NCI-H460 (cell line): ENCODE data around the gene CD70. TPM values are rescaled to one million over a fixed set of nuclear protein-coding genes. Genes with fewer than 3 reads are reported as not detected.
"Not testable (repeated sequence)": the region's sequence is repeated elsewhere in the genome, so short reads cannot be mapped to it uniquely, and the experiment has no call there.

Experiments
- DNase-seq: peaks from one replicate; pipeline ENCODE4 v3.0.0-alpha.2; 2016; ENCODE audit warnings: low read depth; ENCODE audit errors: extremely low read depth
- polyA plus RNA-seq: library from polyadenylated mRNA; depleted of rRNA; stranded (reverse); fragments of >200 nt; gene quantifications from 2 replicates; pipeline ENCODE4 v1.2.3, GENCODE V29; 2014; cell fraction: nucleus; rRNA removed
- total RNA-seq: library from RNA; depleted of rRNA; stranded (reverse); fragments of >200 nt; shearing (Covaris generic); gene quantifications from 2 replicates; pipeline ENCODE4 v1.2.3, GENCODE V29; 2014; rRNA removed

CD70 gene, protein sequence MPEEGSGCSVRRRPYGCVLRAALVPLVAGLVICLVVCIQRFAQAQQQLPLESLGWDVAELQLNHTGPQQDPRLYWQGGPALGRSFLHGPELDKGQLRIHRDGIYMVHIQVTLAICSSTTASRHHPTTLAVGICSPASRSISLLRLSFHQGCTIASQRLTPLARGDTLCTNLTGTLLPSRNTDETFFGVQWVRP
- 136 and 144 TPM in 2 replicates for total RNA-seq
- 233 and 297 TPM in 2 replicates for polyA plus RNA-seq

DNA sequence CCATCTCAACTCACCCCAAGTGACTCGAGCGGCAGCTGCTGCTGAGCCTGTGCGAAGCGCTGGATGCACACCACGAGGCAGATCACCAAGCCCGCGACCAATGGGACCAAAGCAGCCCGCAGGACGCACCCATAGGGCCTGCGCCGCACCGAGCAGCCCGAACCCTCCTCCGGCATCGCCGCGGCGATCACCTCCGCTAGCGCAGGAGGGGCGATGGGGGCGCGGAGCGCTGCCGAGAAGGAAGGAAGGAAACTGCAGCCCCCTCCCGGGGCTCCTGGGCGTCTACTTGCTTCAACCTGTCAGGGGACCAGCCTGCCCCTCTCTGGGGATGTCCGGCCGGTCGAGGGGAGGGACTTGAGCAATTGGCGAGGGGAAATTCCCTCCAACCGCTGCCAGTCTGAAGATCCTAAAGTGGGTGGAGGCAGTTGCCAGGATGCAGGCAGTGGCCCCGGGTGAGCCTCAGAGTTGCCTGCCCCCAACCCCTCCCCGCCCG lies at the start of gene CD70:
Gene CD70 (minus strand): TSS at position 324 of the 493 bp plus-strand sequence. CDS start 148 bp downstream, at position 176.
- peak; percentile 54 for DNase-seq

DNA sequence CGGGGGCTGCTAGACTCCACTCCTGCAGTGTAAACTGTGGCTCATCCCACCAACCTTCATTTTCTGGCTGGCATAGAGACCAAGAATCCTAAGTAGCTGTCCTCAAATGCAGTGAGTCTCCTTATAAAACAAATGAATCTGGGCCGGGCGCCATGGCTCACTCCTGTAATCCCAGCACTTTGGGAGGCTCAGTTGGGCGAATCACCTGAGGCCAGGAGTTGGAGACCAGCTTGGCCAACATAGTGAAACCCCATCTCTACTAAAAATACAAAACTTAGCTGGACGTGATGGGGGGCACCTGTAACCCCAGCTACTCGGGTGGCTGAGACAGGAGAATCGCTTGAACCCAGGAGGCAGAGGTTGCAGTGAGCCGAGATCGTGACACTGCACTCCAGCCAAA lies 49.4 kb upstream of the CD70 start:
- DNase-seq = not testable (repeated sequence)

DNA sequence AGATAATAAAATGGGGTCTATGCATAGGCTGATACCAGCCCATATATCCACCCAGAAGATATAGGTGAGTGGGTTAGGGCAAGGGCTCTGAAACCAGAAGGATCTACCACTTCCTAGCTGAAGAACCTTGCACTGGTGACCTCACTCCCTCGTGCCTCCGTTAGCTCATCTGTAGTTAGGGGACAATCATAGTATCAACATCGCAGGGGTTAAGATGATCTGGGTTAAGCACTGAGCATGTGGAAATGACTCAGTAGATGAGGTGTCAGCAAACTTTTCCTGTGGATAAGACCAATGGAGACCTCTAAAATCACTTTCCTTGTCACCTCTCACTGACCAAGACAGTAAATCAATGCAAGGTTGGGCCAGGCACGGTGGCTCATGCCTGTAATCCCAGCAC lies 48.5 kb upstream of the CD70 start:
- no peak for DNase-seq

DNA sequence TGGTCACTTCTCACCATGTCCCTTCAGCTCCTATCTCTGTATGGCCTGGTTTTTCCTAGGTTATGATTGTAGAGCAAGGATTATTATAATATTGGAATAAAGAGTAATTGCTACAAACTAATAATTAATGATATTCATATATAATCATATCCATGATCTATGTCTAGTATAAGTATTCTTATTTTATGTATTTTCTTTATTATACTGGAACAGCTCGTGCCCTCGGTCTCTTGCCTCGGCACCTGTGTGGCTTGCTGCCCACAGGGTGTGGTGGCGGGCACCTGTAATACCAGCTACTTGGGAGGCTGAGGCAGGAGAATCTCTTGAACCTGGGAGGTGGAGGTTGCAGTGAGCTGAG lies 42.5 kb upstream of the CD70 start:
- not testable (repeated sequence) for DNase-seq

DNA sequence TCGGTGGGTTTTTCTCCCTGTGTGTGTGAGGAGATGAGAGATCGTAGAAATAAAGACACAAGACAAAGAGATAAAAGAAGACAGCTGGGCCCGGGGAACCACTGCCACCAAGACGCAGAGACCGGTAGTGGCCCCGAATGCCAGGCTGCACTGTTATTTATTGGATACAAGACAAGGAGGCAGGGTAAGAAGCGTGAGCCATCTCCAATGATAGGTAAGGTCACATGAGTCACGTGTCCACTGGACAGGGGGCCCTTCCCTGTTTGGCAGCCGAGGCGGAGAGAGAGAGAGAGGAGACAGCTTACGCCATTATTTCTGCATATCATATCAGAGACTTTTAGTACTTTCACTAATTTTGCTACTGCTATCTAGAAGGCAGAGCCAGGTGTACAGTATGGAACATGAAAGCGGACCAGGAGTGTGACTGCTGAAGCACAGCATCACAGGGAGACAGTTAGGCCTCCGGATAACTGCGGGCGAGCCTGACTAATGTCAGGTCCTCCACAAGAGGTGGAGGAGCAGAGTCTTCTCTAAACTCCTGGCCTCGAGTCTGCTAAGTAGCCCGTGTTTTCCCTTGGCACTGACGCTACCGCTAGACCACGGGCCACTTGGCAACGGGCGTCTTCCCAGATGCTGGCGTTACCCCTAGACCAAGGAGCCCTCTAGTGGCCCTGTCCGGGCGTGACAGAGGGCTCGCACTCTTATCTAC lies 42.0 kb upstream of the CD70 start:
- peak; percentile 73 for DNase-seq

DNA sequence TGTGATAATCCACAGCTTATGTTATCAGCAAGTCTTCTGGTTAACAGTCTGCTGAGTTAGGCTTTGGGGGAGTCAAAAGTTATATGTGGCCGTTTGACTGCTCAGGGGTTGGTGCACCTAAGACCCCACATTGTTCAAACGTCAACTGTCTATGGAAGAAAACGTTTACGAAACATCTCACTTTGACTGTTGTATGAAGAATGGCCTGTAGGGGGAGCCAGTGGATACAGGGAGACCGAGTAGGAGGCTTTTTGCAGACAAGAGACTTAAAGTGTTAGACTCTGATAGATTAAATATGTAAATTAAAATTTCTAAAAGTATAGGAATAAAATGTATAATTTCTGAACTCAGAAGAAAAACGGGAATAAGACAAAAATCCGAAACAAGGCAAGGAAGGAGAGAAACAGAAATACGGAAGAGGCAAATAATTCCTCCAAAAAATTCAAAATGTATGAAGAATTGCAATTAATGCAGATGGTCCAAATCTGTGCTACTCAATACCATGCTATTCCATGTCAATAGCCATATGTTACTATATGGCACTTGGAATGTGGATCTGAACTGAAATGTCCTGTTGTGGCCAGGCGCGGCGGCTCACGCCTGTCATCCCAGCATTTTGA lies 41.2 kb upstream of the CD70 start:
- peak; percentile 75 for DNase-seq

DNA sequence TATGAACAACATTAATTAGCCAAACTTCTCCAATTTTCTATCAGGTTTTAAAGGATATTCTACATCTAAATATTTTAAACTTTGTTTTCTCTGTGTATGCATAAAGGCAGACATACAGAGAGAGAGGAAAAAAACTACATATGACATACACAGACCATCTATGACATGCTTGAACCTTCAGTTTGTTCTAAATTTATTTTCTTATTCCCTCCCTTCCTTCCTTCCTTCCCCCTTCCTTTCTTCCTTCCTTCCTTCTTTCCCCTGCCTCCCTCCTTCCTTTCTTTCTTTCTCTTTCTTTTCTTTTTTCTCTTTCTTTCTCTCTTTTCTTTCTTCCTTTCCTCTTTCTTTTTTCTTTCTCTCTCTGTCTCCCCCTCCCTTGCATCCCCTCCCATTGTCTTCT lies 35.8 kb upstream of the CD70 start:
- no peak for DNase-seq

DNA sequence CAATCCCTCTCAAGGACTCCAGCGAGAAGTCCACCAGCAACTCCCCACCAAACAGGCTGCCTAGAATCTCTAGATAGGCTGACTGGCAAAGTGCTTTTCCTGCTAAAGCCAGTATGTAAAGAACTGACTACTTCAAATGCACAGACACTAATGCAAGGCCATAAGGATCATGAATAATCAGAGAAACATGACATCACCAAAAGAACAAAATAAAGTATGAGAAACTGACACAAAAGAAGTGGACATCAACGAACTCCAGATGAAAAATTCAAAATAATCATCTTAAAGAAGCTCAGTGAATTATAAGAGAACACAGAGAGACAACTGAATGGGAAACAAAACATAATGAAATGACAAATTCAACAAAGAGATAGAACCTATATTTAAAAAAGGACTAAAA lies 26.4 kb upstream of the CD70 start:
- DNase-seq = no peak

DNA sequence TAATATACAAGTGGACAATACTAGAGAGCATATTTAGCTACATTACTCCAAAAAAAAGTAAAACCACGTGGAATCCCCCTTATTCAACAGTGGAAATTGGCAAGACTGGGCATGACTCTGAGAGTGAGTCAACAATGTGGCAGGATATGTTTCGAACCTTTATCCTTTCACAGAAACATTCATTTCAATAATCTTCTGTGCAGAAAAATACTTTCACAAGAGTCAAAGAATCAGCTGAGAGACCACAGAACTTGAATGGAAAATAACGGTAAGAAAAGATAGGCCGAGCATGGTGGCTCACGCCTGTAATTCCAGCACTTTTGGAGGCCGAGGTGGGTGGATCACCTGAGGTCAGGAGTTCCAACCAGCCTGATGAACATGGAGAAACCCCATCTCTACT lies 25.1 kb upstream of the CD70 start:
- DNase-seq = no peak

DNA sequence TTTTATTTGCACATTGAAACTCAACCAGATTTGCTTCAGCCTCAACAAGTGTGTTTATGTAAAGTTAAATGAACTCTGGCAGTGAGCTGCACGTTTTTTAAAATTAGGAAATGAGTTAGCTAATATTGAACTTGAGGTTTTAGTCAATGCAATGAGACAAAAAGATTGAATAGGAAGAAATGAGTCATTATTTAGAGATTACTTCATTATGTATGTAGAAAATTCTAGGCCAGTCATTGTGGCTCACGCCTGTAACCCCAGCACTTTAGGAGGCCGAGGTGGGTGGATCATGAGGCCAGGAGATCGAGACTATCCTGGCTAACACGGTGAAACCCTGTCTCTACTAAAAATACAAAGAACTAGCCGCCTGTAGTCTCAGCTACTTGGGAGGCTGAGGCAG lies 22.8 kb upstream of the CD70 start:
- DNase-seq = no peak

DNA sequence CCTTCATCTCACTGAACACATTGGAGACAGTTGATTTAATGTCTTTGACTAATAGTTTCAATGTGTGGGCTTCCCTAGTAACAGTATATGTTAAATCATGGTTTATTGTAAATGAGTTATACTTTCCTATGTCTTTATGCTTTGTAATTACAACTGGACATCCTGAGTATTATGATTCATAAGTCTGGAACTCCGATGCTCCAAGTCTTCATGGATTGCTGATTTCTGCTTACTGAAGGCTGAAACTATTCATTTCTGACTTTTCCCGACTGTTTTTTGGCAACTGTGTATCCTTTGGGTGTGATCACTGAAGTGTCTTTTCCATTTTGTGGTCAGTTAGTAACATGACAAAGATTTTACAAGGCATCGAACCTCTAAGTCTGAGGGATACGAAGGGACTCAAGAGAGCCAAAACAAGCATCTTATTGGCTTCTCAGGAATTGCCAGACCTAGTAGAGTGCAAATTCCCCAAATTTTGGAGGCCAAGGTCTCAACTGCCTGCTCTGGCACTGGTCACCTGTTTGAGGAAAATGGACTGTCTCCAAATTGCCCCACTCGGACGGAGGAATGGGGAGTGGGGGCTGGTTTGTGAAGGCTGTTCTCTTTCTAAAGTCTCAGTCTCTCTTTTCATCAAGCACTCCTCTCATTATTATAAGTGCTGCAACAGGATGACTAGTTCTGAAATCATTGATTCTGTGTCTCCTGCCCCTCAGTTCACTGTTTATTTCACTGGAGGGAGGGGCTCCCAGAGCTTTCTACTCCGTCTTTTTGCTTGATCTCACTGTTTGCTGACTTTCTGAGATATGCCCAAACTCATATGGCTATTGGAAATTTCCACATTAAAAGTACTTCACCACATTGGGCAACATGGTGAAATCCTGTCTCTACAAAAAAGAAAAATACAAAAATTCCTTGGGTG lies 20.2 kb upstream of the CD70 start:
- no peak for DNase-seq

DNA sequence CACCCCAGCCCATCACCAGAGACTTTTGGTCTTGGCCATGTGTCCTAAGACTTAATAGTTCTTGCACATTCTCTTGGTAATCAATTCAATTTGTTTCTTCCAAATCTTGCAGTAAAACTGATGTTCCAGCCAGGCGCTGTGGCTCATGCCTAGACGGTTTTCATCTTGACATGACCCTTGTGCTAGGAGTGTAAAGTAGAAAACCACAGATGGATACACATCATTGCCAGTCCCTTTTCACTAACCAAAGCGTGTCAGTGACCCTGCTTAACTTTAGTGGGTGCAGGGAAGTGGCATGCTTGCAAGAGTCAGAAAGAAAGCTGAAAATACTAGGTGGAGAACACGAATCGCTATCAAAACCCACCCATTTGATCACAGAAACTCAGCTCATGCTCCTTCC lies 18.0 kb upstream of the CD70 start:
- no peak for DNase-seq

DNA sequence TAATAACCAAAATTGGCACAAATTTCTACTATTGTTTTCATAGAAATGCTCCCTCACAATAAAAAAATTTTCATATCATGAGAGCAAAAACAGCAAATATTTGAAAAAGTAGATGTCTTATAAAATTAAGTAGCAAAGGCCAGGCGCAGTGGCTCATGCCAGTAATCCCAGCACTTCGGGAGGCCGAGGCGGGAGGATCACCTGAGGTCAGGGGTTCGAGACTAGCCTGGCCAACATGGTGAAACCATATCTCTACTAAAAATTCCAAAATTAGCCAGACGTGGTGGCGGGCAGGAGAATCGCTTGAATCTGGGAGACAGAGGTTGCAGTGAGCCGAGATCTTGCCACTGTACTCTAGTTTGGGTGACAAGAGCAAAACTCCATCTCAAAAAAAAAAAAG lies 17.2 kb upstream of the CD70 start:
- not testable (repeated sequence) for DNase-seq

DNA sequence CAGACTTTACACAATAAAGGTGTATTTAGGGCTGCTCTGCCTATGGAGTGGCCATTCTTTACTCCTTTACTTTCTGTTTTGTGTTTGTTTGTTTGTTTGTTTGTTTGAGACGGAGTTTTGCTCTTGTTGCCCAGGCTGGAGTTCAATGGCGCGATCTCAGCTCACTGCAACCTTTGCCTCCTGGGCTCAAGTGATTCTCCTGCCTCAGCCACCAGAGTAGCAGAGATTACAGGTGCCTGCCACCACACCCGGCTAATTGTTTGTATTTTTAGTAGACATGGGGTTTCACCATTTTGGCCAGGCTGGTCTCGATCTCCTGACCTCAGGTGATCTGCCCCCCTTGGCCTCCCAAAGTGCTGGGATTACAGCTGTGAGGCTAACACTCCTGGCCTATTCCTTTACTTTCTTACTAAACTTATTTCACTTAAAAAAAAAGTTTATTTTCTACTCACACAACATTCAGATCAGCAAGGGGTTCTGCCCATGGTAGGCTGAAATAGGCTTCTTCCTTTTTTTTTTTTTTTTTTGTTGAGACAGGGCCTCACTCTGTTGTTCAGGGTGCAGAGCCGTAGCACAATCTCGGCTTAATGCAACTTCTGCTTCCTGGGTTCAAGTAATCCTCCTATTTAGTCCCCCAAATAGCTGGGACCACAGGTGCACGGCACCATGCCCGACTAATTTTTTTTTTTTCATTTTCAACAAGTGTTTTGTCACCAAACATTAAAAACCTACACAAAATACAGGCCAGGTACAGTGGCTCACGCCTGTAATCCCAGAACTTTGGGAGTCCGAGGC lies 15.5 kb upstream of the CD70 start:
- DNase-seq = not testable (repeated sequence)

DNA sequence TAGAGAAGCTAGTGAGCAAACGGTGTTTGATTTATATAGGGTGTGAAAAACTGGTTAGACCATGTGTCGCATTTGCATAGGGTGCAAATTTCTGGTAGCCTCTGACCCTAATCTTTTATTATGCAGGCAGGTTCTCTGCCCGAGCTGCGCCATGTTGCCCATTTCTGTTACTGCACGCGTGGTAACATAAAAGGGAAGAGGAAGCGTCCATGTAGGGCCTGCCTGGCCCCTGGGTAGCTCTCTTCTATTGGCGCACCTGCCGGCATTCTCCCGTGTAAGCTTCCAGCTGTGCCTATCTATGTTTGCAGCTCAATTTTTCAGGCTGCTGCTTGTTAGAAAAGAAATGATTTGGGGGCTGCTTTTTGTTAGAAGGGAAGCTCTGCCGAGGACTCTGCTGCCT lies 14.0 kb upstream of the CD70 start:
- DNase-seq = no peak

DNA sequence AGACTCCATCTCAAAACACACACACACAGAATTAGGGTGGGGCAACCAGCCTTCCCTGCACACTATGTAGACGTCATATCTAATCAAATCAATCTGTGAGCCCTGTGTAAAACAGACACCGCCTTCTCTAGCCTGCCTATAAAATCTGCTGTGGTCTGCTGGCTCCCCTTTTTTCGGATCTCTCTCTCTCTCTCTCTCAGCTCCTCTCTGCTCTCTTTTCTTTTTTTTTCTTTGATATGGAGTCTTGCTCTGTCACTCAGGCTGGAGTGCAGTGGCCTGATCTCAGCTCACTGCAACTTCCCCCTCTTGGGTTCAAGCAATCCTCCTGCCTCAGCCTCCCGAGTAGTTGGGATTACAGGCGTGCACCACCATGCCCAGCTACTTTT lies 11.8 kb upstream of the CD70 start:
- DNase-seq = peak; percentile 76

DNA sequence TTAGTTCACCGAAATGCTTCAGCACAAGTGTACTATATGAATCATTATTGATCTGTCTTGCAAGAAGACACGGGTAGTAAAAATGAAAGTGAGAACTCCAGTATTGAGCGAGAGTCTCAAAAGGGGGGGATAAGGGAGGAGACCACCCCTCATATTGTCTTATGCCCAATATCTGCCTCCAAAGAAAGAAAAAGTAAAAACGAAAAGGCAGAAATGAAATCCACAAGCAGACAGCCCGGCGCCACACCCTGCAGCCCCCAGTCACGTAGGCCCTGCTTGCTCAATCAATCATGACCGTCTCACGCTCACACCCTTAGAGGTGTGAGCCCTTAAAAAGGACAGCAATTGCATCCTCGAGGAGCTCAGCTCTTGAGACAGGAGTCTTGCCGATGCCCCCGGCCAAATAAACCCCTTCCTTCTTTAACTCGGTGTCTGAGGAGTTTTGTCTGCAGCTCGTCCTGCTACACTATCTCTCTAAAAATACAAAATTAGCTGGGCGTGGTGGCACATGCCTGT lies 10.6 kb upstream of the CD70 start:
- peak; percentile 73 for DNase-seq

DNA sequence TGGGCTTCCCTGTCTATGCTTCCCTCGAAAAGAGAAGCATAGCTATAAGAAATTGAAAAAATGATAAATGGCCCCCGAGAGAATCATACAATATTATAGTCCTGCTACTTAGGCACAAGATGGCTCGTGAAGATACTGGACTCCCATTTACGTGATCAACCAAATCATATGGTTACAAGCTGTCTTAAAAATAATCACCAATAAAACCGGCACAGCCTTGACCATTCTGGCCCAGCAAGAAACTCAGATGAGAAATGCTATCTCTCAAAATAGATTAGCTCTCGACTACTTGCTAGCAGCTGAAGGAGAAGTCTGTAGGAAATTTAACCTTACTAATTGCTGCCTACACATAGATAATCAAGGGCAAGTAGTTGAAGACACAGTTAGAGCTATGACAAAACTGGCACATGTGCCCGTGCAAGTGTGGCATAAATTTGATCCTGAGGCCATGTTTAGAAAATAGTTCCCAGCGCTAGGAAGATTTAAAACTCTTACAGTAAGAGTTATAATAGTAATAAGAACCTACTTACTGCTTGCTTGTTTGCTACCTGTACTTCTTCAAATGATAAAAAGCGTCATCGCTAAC lies 10.1 kb upstream of the CD70 start:
- not testable (repeated sequence) for DNase-seq

DNA sequence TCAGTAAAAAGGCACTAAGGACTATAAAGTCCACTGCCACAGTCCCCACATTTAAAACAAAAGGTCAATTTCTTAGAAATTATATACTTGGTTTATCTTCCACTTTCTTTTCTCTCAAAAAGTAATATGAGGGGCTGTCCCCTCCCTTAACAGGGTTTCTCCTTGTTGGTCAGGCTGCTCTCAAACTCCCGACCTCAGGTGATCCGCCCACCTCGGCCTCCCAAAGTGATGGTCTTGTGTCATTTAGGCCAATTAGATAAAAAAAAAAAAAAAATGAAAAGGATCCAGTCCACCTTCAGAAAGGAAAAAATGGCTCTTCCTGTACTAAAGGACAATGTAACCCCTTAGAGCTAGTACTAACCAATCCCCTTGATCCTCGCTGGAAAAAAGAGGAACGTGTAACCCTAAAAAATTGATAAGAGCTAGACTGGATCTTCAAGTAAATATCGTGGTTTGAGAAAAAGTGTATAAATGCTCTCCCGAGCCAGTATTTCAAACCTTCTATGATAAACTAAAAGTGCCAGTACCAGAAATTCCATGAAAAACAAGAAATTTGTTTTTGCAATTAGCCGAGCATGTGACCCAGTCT lies 9.0 kb upstream of the CD70 start:
- DNase-seq = no peak
